ENCODE measurements around the gene INHBE.

Gene INHBE

GRCh38 chr12:57431654-57432188 is 23.4 kb upstream of the INHBE start:
- H3K4me3 ChIP-seq (IDR thresholded peaks at IDR 0.05; ENCODE audit: insufficient read depth, low read depth, low read length) = no peak overlapping the region
- H4K20me1 ChIP-seq (ENCODE audit: insufficient read depth) = no peaks in the 10 kb centered on the region
- H3K36me3 ChIP-seq (ENCODE audit: insufficient read depth) = no peaks in the 10 kb centered on the region
- peak overlapping the region; percentile 71; the same call in 1 of the 2 replicates for H3K9ac ChIP-seq
- H3K27me3 ChIP-seq (ENCODE audit: insufficient read depth, low read depth) = no peaks in the 10 kb centered on the region
- H2AFZ ChIP-seq (ENCODE audit: low read depth) = peak overlapping the region; percentile 88
- TF ChIP-seq CTCF (conservative IDR thresholded peaks at IDR 0.05; ENCODE audit: low read depth, low read length) = no peak
- peaks cover 14% of the 10 kb centered on the region for H3K4me1 ChIP-seq (ENCODE audit: low read depth, poor library complexity, severe bottlenecking)
- peaks cover 6% of the 10 kb centered on the region; the same call in 1 of the 2 replicates for H3K79me2 ChIP-seq (ENCODE audit: insufficient read depth, low read depth)
- peak overlapping the region; percentile 64 for H3K27ac ChIP-seq
- H3K4me2 ChIP-seq = peak overlapping the region; percentile 90

DNA sequence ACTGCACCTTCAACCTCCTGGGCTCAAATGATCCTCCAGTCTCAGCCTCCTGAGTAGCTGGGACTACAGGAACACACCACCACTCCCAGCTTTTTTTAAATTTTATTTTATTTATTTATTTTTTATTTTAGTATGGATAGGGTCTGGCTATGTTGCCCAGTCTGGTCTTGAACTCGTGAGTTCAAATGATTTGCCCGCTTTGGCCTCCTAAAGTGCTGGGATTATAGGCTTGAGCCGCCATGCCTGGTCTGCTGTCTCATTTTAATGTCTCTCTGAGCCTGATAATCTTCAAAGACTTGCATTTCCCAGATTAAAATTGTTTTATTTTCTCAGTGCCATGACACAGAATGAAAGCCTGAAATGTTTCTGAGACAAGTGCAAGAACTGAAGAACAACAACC is 21.7 kb upstream of the INHBE start:
- H3K4me3 ChIP-seq (IDR thresholded peaks at IDR 0.05; ENCODE audit: insufficient read depth, low read depth, low read length) = no peak overlapping the region
- no peak overlapping the region for H3K27ac ChIP-seq
- H3K79me2 ChIP-seq (ENCODE audit: insufficient read depth, low read depth) = peaks cover 6% of the 10 kb centered on the region; the same call in 1 of the 2 replicates
- H3K4me1 ChIP-seq (ENCODE audit: low read depth, poor library complexity, severe bottlenecking) = peaks cover 14% of the 10 kb centered on the region
- H4K20me1 ChIP-seq (ENCODE audit: insufficient read depth) = no peaks in the 10 kb centered on the region
- no peak overlapping the region for H2AFZ ChIP-seq (ENCODE audit: low read depth)
- H3K4me2 ChIP-seq = no peak overlapping the region
- no peak overlapping the region for H3K9ac ChIP-seq
- no peaks in the 10 kb centered on the region for H3K27me3 ChIP-seq (ENCODE audit: insufficient read depth, low read depth)
- no peak for TF ChIP-seq CTCF (conservative IDR thresholded peaks at IDR 0.05; ENCODE audit: low read depth, low read length)
- no peaks in the 10 kb centered on the region for H3K36me3 ChIP-seq (ENCODE audit: insufficient read depth)

DNA sequence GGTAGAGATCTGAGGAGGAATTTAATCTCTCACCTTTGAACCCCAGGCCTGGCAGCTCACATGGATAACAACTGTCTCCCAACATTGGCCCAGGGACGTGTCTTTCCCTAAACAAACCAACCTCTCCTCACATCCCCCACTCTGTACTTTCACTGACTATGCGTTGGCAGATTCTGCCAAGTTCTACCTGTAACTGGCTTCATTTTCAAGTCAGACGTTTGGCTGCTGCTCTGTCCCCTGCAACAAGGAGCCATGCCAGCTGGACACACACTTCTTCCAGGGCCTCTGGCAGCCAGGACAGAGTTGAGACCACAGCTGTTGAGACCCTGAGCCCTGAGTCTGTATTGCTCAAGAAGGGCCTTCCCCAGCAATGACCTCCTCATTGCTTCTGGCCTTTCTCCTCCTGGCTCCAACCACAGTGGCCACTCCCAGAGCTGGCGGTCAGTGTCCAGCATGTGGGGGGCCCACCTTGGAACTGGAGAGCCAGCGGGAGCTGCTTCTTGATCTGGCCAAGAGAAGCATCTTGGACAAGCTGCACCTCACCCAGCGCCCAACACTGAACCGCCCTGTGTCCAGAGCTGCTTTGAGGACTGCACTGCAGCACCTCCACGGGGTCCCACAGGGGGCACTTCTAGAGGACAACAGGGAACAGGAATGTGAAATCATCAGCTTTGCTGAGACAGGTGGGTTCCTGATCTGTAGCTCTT is 20.4 kb upstream of the INHBE start, which contains the start of gene INHBC:
Gene INHBC, plus strand, starts transcription at position 268 of the 707 bp plus-strand sequence. Its CDS starts 103 bp downstream, at position 371.
- no peak for TF ChIP-seq CTCF (conservative IDR thresholded peaks at IDR 0.05; ENCODE audit: low read depth, low read length)
- Histone ChIP-seq H2AFZ (ENCODE audit: low read depth) (no peak within 1 kb of the TSS), H3K79me2 (ENCODE audit: insufficient read depth, low read depth) (peaks cover 6% of the 10 kb centered on the region; the same call in 1 of the 2 replicates), H3K27ac (no peak within 1 kb of the TSS), H3K4me1 (ENCODE audit: low read depth, poor library complexity, severe bottlenecking) (peaks cover 13% of the 10 kb centered on the region), H3K9ac (no peak within 1 kb of the TSS), H3K4me3 (IDR thresholded peaks at IDR 0.05; ENCODE audit: insufficient read depth, low read depth, low read length) (no peak within 1 kb of the TSS), H4K20me1 (ENCODE audit: insufficient read depth) (no peaks in the 10 kb centered on the region), H3K36me3 (ENCODE audit: insufficient read depth) (no peaks in the 10 kb centered on the region), H3K27me3 (ENCODE audit: insufficient read depth, low read depth) (no peaks in the 10 kb centered on the region), H3K4me2 (no peak within 1 kb of the TSS)

DNA sequence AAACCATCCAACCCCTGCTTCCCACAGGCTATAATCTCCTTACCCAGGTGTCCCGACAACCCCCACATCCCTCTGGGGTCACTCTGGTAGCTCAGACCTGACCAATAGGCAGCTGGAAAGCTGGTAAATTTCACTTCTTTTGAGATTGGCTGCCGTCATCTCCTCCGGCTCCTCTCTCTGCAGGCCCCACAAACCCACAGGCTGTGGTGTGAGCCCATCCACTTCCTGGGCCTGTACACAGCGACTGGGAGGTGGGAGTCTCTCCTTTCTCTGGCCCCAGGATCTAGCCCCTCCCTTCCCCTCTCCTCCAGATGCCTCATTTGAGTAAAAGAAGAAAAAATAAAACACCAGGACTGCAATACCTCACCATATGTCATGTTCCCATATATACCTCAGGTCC is 19.8 kb upstream of the INHBE start:
- H3K4me3 ChIP-seq (IDR thresholded peaks at IDR 0.05; ENCODE audit: insufficient read depth, low read depth, low read length) = no peak overlapping the region
- H3K36me3 ChIP-seq (ENCODE audit: insufficient read depth) = no peaks in the 10 kb centered on the region
- no peak overlapping the region for H2AFZ ChIP-seq (ENCODE audit: low read depth)
- no peak for TF ChIP-seq CTCF (conservative IDR thresholded peaks at IDR 0.05; ENCODE audit: low read depth, low read length)
- H3K79me2 ChIP-seq (ENCODE audit: insufficient read depth, low read depth) = no peaks in the 10 kb centered on the region
- H3K27me3 ChIP-seq (ENCODE audit: insufficient read depth, low read depth) = no peaks in the 10 kb centered on the region
- H3K4me2 ChIP-seq = no peak overlapping the region
- peaks cover 8% of the 10 kb centered on the region for H3K4me1 ChIP-seq (ENCODE audit: low read depth, poor library complexity, severe bottlenecking)
- no peak overlapping the region for H3K9ac ChIP-seq
- no peak overlapping the region for H3K27ac ChIP-seq
- H4K20me1 ChIP-seq (ENCODE audit: insufficient read depth) = no peaks in the 10 kb centered on the region
